Activated T-cell treated with anti-CD3 and anti-CD28 coated beads, Interleukin-2, amount 50 U/mL, for 72 hours (primary cell): Measurements from ENCODE around the gene STOM. TPM values are rescaled to one million over a fixed set of nuclear protein-coding genes. Genes with fewer than 3 reads are reported as not detected.

Experiments used
- ATAC-seq, 2 donors: fragments of 150-1000 bp; cut with Tn5 transposase; replicated peaks in 1 of 2; 2 replicates each; pipeline ENCODE4 v1.10.0; 2021; ENCODE audit warnings: moderate library complexity in 2 of 2, mild to moderate bottlenecking in 1 of 2
- DNase-seq, 2 donors: peaks; one replicate each; pipeline ENCODE4 v3.0.0; 2021 to 2022; ENCODE audit warnings: mixed read lengths in 1 of 2
- H3K27ac Mint-ChIP-seq: one replicate; pipeline ENCODE4 v1.8.0; 2022; ENCODE audit warnings: mild to moderate bottlenecking, moderate library complexity, mixed read lengths
- H3K27me3 Mint-ChIP-seq: one replicate; pipeline ENCODE4 v1.8.0; 2022; ENCODE audit warnings: low read depth, mixed read lengths
- H3K36me3 Mint-ChIP-seq, 2 donors: one replicate each; pipeline ENCODE4 v1.8.0; 2022; ENCODE audit warnings: mixed read lengths in 2 of 2, mild to moderate bottlenecking in 1 of 2; ENCODE audit not compliant: insufficient read depth in 2 of 2
- H3K4me1 Mint-ChIP-seq: one replicate; pipeline ENCODE4 v1.8.0; 2022; ENCODE audit warnings: low read depth, mixed read lengths
- H3K4me3 Mint-ChIP-seq, 2 donors: one replicate each; pipeline ENCODE4 v1.8.0; 2022; ENCODE audit warnings: mild to moderate bottlenecking in 2 of 2, mixed read lengths in 2 of 2, moderate library complexity in 2 of 2
- H3K9me3 Mint-ChIP-seq, 2 donors: one replicate each; pipeline ENCODE4 v1.8.0; 2022; ENCODE audit warnings: mixed read lengths in 2 of 2
- total RNA-seq, 2 donors: library from RNA; stranded (reverse); gene quantifications; one replicate each; pipeline ENCODE4 v1.2.3, GENCODE V29; 2022

STOM gene
- total RNA-seq, 2 donors from 2014 or later = 63.7 to 90.6 TPM

GRCh38 chr9:121319383-121319780 is 50.7 kb downstream of the STOM start:
- no peaks in the 10 kb centered on the region for H3K27me3 Mint-ChIP-seq
- peaks cover 28% of the 10 kb centered on the region for H3K4me1 Mint-ChIP-seq
- ATAC-seq (no peak), DNase-seq (no peak)
- H3K9me3 Mint-ChIP-seq = no peaks in the 10 kb centered on the region
- no peak overlapping the region for H3K27ac Mint-ChIP-seq
- no peak overlapping the region for H3K4me3 Mint-ChIP-seq
- H3K36me3 Mint-ChIP-seq = peaks cover 0 to 2% of the 10 kb centered on the region in 2 donors

GRCh38 chr9:121318631-121319382 is 51.2 kb downstream of the STOM start:
- Mint-ChIP-seq H3K27ac (no peak overlapping the region), H3K4me1 (peaks cover 28% of the 10 kb centered on the region), H3K36me3 (peaks cover 0 to 2% of the 10 kb centered on the region in 2 donors), H3K27me3 (no peaks in the 10 kb centered on the region), H3K9me3 (no peaks in the 10 kb centered on the region), H3K4me3 (no peak overlapping the region)
- no peak for ATAC-seq
- DNase-seq = no peak

GRCh38 chr9:121317737-121318630 is 52.1 kb downstream of the STOM start:
- DNase-seq = no peak
- no peak for ATAC-seq
- Mint-ChIP-seq H3K4me1 (peaks cover 26% of the 10 kb centered on the region), H3K9me3 (no peaks in the 10 kb centered on the region), H3K36me3 (peaks cover 0 to under 1% of the 10 kb centered on the region in 2 donors), H3K27ac (no peak overlapping the region), H3K27me3 (no peaks in the 10 kb centered on the region), H3K4me3 (no peak overlapping the region)

GRCh38 chr9:121316852-121317373 is 53.1 kb downstream of the STOM start:
- no peak for DNase-seq
- peaks cover 15% of the 10 kb centered on the region for H3K4me1 Mint-ChIP-seq
- H3K27me3 Mint-ChIP-seq = no peaks in the 10 kb centered on the region
- no peak overlapping the region for H3K4me3 Mint-ChIP-seq
- H3K27ac Mint-ChIP-seq = no peak overlapping the region
- H3K36me3 Mint-ChIP-seq = no peaks in the 10 kb centered on the region
- H3K9me3 Mint-ChIP-seq = no peaks in the 10 kb centered on the region
- no peak for ATAC-seq

- no peak overlapping the region for H3K4me3 Mint-ChIP-seq
- no peak overlapping the region for H3K27ac Mint-ChIP-seq
- H3K36me3 Mint-ChIP-seq = no peaks in the 10 kb centered on the region
- H3K27me3 Mint-ChIP-seq = no peaks in the 10 kb centered on the region
- H3K4me1 Mint-ChIP-seq = peaks cover 14% of the 10 kb centered on the region
- no peak for DNase-seq
- H3K9me3 Mint-ChIP-seq = no peaks in the 10 kb centered on the region
- ATAC-seq = no peak
Measured at GRCh38 chr9:121316378-121316777, 53.7 kb downstream of the STOM start.

- H3K36me3 Mint-ChIP-seq = no peaks in the 10 kb centered on the region
- H3K4me1 Mint-ChIP-seq = no peaks in the 10 kb centered on the region
- ATAC-seq = no peak
Measured at GRCh38 chr9:121313458-121314152, 56.4 kb downstream of the STOM start.

GRCh38 chr9:121312169-121312568 is 57.9 kb downstream of the STOM start:
- Mint-ChIP-seq H3K4me1 (no peaks in the 10 kb centered on the region), H3K4me3 (no peak overlapping the region), H3K27ac (no peak overlapping the region), H3K27me3 (no peaks in the 10 kb centered on the region), H3K9me3 (no peaks in the 10 kb centered on the region), H3K36me3 (no peaks in the 10 kb centered on the region)
- ATAC-seq (no peak), DNase-seq (no peak)

More at GRCh38 chr9:121313458-121314152, 56.4 kb downstream of the STOM start:
- no peak overlapping the region for H3K27ac Mint-ChIP-seq
- H3K27me3 Mint-ChIP-seq = no peaks in the 10 kb centered on the region
- no peak for DNase-seq
- H3K9me3 Mint-ChIP-seq = no peaks in the 10 kb centered on the region
- H3K4me3 Mint-ChIP-seq = no peak overlapping the region

GRCh38 chr9:121310571-121310970 is 59.5 kb downstream of the STOM start:
- no peaks in the 10 kb centered on the region for H3K27me3 Mint-ChIP-seq
- no peaks in the 10 kb centered on the region for H3K9me3 Mint-ChIP-seq
- H3K4me3 Mint-ChIP-seq = no peak overlapping the region
- no peak overlapping the region for H3K27ac Mint-ChIP-seq
- H3K4me1 Mint-ChIP-seq = no peaks in the 10 kb centered on the region
- DNase-seq (no peak), ATAC-seq (no peak)
- no peaks in the 10 kb centered on the region for H3K36me3 Mint-ChIP-seq

GRCh38 chr9:121309833-121310425 is 60.1 kb downstream of the STOM start:
- Mint-ChIP-seq H3K27ac (no peak overlapping the region), H3K4me3 (no peak overlapping the region), H3K9me3 (no peaks in the 10 kb centered on the region), H3K36me3 (no peaks in the 10 kb centered on the region), H3K27me3 (no peaks in the 10 kb centered on the region), H3K4me1 (no peaks in the 10 kb centered on the region)
- DNase-seq = no peak
- ATAC-seq = no peak

- Mint-ChIP-seq H3K4me1 (no peaks in the 10 kb centered on the region), H3K4me3 (no peak overlapping the region), H3K27ac (no peak overlapping the region), H3K27me3 (no peaks in the 10 kb centered on the region), H3K9me3 (no peaks in the 10 kb centered on the region), H3K36me3 (no peaks in the 10 kb centered on the region)
- no peak for DNase-seq
- ATAC-seq = no peak
Measured at GRCh38 chr9:121309171-121309570, 60.9 kb downstream of the STOM start.

GRCh38 chr9:121308765-121309164 is 61.3 kb downstream of the STOM start:
- H3K4me1 Mint-ChIP-seq = no peaks in the 10 kb centered on the region
- H3K36me3 Mint-ChIP-seq = no peaks in the 10 kb centered on the region
- H3K9me3 Mint-ChIP-seq = no peaks in the 10 kb centered on the region
- ATAC-seq = no peak
- no peak overlapping the region for H3K27ac Mint-ChIP-seq
- no peaks in the 10 kb centered on the region for H3K27me3 Mint-ChIP-seq
- no peak overlapping the region for H3K4me3 Mint-ChIP-seq
- no peak for DNase-seq

GRCh38 chr9:121307976-121308375 is 62.1 kb downstream of the STOM start:
- H3K27me3 Mint-ChIP-seq = no peaks in the 10 kb centered on the region
- no peaks in the 10 kb centered on the region for H3K36me3 Mint-ChIP-seq
- no peaks in the 10 kb centered on the region for H3K4me1 Mint-ChIP-seq
- no peak for DNase-seq
- H3K4me3 Mint-ChIP-seq = no peak overlapping the region
- H3K27ac Mint-ChIP-seq = no peak overlapping the region
- no peaks in the 10 kb centered on the region for H3K9me3 Mint-ChIP-seq
- ATAC-seq = no peak
